Measurements from ENCODE around the gene GALNT18.

GRCh38 chr11:11536650-11537049, 85.2 kb downstream of the GALNT18 start:
- no peak for TF ChIP-seq TAF1 (IDR thresholded peaks at IDR 0.05; ENCODE audit: low read depth)
- TF ChIP-seq CREB1 (IDR thresholded peaks at IDR 0.05; ENCODE audit: low read depth) = no peak
- TF ChIP-seq EGR1 (IDR thresholded peaks at IDR 0.05) = no peak
- no peak for TF ChIP-seq EP300 (IDR thresholded peaks at IDR 0.05; ENCODE audit: borderline replicate concordance)
- no peak for TF ChIP-seq RAD21 (IDR thresholded peaks at IDR 0.05; ENCODE audit: low read depth)
- TF ChIP-seq, protein P1, sequence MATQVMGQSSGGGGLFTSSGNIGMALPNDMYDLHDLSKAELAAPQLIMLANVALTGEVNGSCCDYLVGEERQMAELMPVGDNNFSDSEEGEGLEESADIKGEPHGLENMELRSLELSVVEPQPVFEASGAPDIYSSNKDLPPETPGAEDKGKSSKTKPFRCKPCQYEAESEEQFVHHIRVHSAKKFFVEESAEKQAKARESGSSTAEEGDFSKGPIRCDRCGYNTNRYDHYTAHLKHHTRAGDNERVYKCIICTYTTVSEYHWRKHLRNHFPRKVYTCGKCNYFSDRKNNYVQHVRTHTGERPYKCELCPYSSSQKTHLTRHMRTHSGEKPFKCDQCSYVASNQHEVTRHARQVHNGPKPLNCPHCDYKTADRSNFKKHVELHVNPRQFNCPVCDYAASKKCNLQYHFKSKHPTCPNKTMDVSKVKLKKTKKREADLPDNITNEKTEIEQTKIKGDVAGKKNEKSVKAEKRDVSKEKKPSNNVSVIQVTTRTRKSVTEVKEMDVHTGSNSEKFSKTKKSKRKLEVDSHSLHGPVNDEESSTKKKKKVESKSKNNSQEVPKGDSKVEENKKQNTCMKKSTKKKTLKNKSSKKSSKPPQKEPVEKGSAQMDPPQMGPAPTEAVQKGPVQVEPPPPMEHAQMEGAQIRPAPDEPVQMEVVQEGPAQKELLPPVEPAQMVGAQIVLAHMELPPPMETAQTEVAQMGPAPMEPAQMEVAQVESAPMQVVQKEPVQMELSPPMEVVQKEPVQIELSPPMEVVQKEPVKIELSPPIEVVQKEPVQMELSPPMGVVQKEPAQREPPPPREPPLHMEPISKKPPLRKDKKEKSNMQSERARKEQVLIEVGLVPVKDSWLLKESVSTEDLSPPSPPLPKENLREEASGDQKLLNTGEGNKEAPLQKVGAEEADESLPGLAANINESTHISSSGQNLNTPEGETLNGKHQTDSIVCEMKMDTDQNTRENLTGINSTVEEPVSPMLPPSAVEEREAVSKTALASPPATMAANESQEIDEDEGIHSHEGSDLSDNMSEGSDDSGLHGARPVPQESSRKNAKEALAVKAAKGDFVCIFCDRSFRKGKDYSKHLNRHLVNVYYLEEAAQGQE (IDR thresholded peaks at IDR 0.05; ENCODE audit: low read depth) = no peak
- no peak for TF ChIP-seq NFIC (IDR thresholded peaks at IDR 0.05)
- no peak for TF ChIP-seq FOXM1 (IDR thresholded peaks at IDR 0.05; ENCODE audit: borderline replicate concordance, low read depth)
- TF ChIP-seq, protein P2, sequence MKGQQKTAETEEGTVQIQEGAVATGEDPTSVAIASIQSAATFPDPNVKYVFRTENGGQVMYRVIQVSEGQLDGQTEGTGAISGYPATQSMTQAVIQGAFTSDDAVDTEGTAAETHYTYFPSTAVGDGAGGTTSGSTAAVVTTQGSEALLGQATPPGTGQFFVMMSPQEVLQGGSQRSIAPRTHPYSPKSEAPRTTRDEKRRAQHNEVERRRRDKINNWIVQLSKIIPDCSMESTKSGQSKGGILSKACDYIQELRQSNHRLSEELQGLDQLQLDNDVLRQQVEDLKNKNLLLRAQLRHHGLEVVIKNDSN (IDR thresholded peaks at IDR 0.05) = no peak
- TF ChIP-seq YY1 (IDR thresholded peaks at IDR 0.05; ENCODE audit: low read depth) = no peak
- TF ChIP-seq TEAD4 (IDR thresholded peaks at IDR 0.05) = no peak
- TF ChIP-seq ZBTB7A (IDR thresholded peaks at IDR 0.05; ENCODE audit: low read depth) = no peak

Measured in Ishikawa (cell line).